CD4-positive, alpha-beta T cell treated with Interferon alpha-2 for 1 hour (primary cell): ENCODE measurements around the gene APPL2.
A peak's percentile ranks its signal among the peaks of the same experiment; 100 is the strongest.
"Not testable (repeated sequence)": the region's sequence is repeated elsewhere in the genome, so short reads cannot be mapped to it uniquely, and the experiment has no call there.

Experiments used
- DNase-seq, 2 donors: peaks; one replicate each; pipeline ENCODE4 v3.0.0-alpha.2; 2020 to 2022

APPL2 gene

GRCh38 chr12:105235732-105236476, at the start of gene APPL2:
TSS of gene APPL2 (minus strand) at chr12:105236174. CDS start at chr12:105236012, 162 bp downstream.
- peak; percentile 83 to 86 for DNase-seq

- DNase-seq = no peak
These were observed 49.4 kb upstream of the APPL2 start for GRCh38 chr12:105285378-105285777.

- DNase-seq = no peak
These were observed 45.7 kb upstream of the APPL2 start for GRCh38 chr12:105281694-105282049.

- no peak for DNase-seq
These were observed 45.2 kb upstream of the APPL2 start for GRCh38 chr12:105280966-105281693.

GRCh38 chr12:105279460-105280056, 43.6 kb upstream of the APPL2 start:
- peak; percentile 22 to 65 for DNase-seq

GRCh38 chr12:105278043-105278697, 42.2 kb upstream of the APPL2 start:
- no peak for DNase-seq

- no peak for DNase-seq
These were observed 40.2 kb upstream of the APPL2 start for GRCh38 chr12:105275997-105276733.

GRCh38 chr12:105274571-105274970, 38.6 kb upstream of the APPL2 start:
- no peak for DNase-seq

- no peak for DNase-seq
These were observed 37.6 kb upstream of the APPL2 start for GRCh38 chr12:105273601-105274000.

- no peak for DNase-seq
These were observed 36.9 kb upstream of the APPL2 start for GRCh38 chr12:105272814-105273416.

- no peak for DNase-seq
These were observed 36.2 kb upstream of the APPL2 start for GRCh38 chr12:105272152-105272551.

GRCh38 chr12:105271364-105271763, 35.4 kb upstream of the APPL2 start:
- DNase-seq = no peak

- no peak for DNase-seq
These were observed 34.8 kb upstream of the APPL2 start for GRCh38 chr12:105270671-105271255.

- DNase-seq = no peak
These were observed 31.7 kb upstream of the APPL2 start for GRCh38 chr12:105267711-105268110.

GRCh38 chr12:105264771-105265170, 28.8 kb upstream of the APPL2 start:
- DNase-seq = no peak

GRCh38 chr12:105262461-105263184, 26.6 kb upstream of the APPL2 start:
- DNase-seq = no peak

- DNase-seq = no peak
These were observed 25.0 kb upstream of the APPL2 start for GRCh38 chr12:105261010-105261409.

GRCh38 chr12:105259226-105259625, 23.3 kb upstream of the APPL2 start:
- no peak for DNase-seq

- DNase-seq = no peak
These were observed 21.4 kb upstream of the APPL2 start for GRCh38 chr12:105257321-105257728.

GRCh38 chr12:105256921-105257320, 20.9 kb upstream of the APPL2 start:
- no peak for DNase-seq

GRCh38 chr12:105256431-105256830, 20.5 kb upstream of the APPL2 start:
- not testable (repeated sequence) for DNase-seq
